IMR-90 (cell line): ENCODE measurements around the gene CLEC19A. TPM values are rescaled to one million over a fixed set of nuclear protein-coding genes. Genes with fewer than 3 reads are reported as not detected.
"Not testable (repeated sequence)": the region's sequence is repeated elsewhere in the genome, so short reads cannot be mapped to it uniquely, and the experiment has no call there.

Experiments used
- ATAC-seq: fragments of 200-7000 bp; cut with Tn5 transposase; 2 replicates; pipeline ENCODE4 v1.9.1; 2020; ENCODE audit warnings: low read depth, mild to moderate bottlenecking, moderate library complexity
- BruUV-seq: library from RNA; stranded (reverse); fragments of 400-500 nt; replicated peaks from 2 replicates; lab custom pipeline; 2021; lab: Mats Ljungman, UMichigan
- CTCF ChIA-PET: fragments of 300-600 bp; formaldehyde crosslinking; extraction: SDS; loops from one replicate; lab custom pipeline; 2021; ENCODE audit warnings: antibody characterized with exemption; lab: Yijun Ruan, JAX
- POLR2A ChIA-PET: fragments of 300-600 bp; sonication (Branson Sonifier 250); formaldehyde crosslinking; loops from one replicate; lab custom pipeline; 2022; ENCODE audit warnings: antibody characterized with exemption; ENCODE audit not compliant: unreplicated experiment; lab: Charles Lee
- DNase-seq: peaks from one replicate; pipeline ENCODE4 v3.0.0; 2013
- H2AFZ ChIP-seq: replicated peaks from 2 replicates; pipeline ENCODE3; 2013; ENCODE audit warnings: low read length, mild to moderate bottlenecking; ENCODE audit not compliant: poor library complexity
- H2AK5ac ChIP-seq: 2 replicates; pipeline ENCODE4 v1.6.1; 2013; ENCODE audit warnings: low read depth, low read length, inconsistent platforms
- H2AK9ac ChIP-seq: replicated peaks from 2 replicates; pipeline ENCODE3; 2013; ENCODE audit warnings: mild to moderate bottlenecking, low read depth, low read length, moderate library complexity; ENCODE audit not compliant: poor library complexity
- H2BK120ac ChIP-seq: 2 replicates; pipeline ENCODE4 v1.6.1; 2013; ENCODE audit warnings: low read depth, low read length, inconsistent platforms
- H2BK15ac ChIP-seq: 3 replicates; pipeline ENCODE4 v1.6.1; 2013; ENCODE audit warnings: low read depth, low read length, inconsistent platforms
- H2BK20ac ChIP-seq: 2 replicates; pipeline ENCODE4 v1.6.1; 2013; ENCODE audit warnings: low read depth, mild to moderate bottlenecking, inconsistent platforms, low read length, moderate library complexity
- H2BK5ac ChIP-seq: 2 replicates; pipeline ENCODE4 v1.6.1; 2013; ENCODE audit warnings: mild to moderate bottlenecking, low read depth, low read length, inconsistent platforms; ENCODE audit not compliant: poor library complexity, severe bottlenecking
- H3K14ac ChIP-seq: replicated peaks from 2 replicates; pipeline ENCODE4 v1.6.1; 2013; ENCODE audit warnings: low read depth, low read length, inconsistent platforms
- H3K18ac ChIP-seq: 2 replicates; pipeline ENCODE4 v1.6.1; 2013; ENCODE audit warnings: low read depth, low read length, control low read depth
- H3K23ac ChIP-seq: 2 replicates; pipeline ENCODE4 v1.6.1; 2013; ENCODE audit warnings: low read depth, low read length, inconsistent platforms
- H3K27ac ChIP-seq: 2 replicates; pipeline ENCODE4 v1.5.1; 2013; ENCODE audit warnings: mild to moderate bottlenecking, control low read depth, low read length; ENCODE audit not compliant: insufficient read depth
- H3K27me3 ChIP-seq: 2 replicates; pipeline ENCODE4 v1.6.1; 2013; ENCODE audit warnings: low read length; ENCODE audit not compliant: control insufficient read depth, insufficient read depth
- H3K36me3 ChIP-seq: 2 replicates; pipeline ENCODE4 v1.6.1; 2013; ENCODE audit warnings: low read length, mixed read lengths; ENCODE audit not compliant: control insufficient read depth, insufficient read depth
- H3K4ac ChIP-seq: 2 replicates; pipeline ENCODE4 v1.6.1; 2013; ENCODE audit warnings: low read depth, low read length, inconsistent platforms
- H3K4me1 ChIP-seq: 2 replicates; pipeline ENCODE4 v1.6.1; 2013; ENCODE audit warnings: low read length, mixed read lengths; ENCODE audit not compliant: control insufficient read depth, insufficient read depth
- H3K4me2 ChIP-seq: 2 replicates; pipeline ENCODE4 v1.6.1; 2013; ENCODE audit warnings: low read depth, mild to moderate bottlenecking, control low read depth, low read length, moderate library complexity
- H3K4me3 ChIP-seq: 2 replicates; pipeline ENCODE4 v1.5.1; 2013; ENCODE audit warnings: low read depth, mild to moderate bottlenecking, control low read depth, low read length, moderate library complexity; ENCODE audit not compliant: insufficient read depth
- H3K56ac ChIP-seq: 2 replicates; pipeline ENCODE4 v1.6.1; 2013; ENCODE audit warnings: low read length, inconsistent platforms; ENCODE audit not compliant: insufficient read depth; ENCODE audit errors: extremely low read depth
- H3K79me1 ChIP-seq, 2 experiments: 2 replicates each; pipeline ENCODE4 v1.6.1; 2013; ENCODE audit warnings: low read length in 2 of 2, inconsistent platforms in 1 of 2, low read depth in 1 of 2
- H3K9ac ChIP-seq: 2 replicates; pipeline ENCODE4 v1.6.1; 2013; ENCODE audit warnings: low read depth, low read length, control low read depth
- H3K9me1 ChIP-seq: 2 replicates; pipeline ENCODE4 v1.6.1; 2013; ENCODE audit warnings: low read length, inconsistent platforms; ENCODE audit not compliant: insufficient read depth
- H3K9me3 ChIP-seq: 2 replicates; pipeline ENCODE4 v1.6.1; 2013; ENCODE audit warnings: low read length; ENCODE audit not compliant: control insufficient read depth, insufficient read depth
- H4K20me1 ChIP-seq: 2 replicates; pipeline ENCODE4 v1.6.1; 2013; ENCODE audit warnings: low read length, inconsistent platforms; ENCODE audit not compliant: insufficient read depth
- H4K5ac ChIP-seq: 2 replicates; pipeline ENCODE4 v1.6.1; 2013; ENCODE audit warnings: mild to moderate bottlenecking, low read depth, low read length, control low read depth
- H4K8ac ChIP-seq, 2 experiments: 2 replicates each; pipeline ENCODE4 v1.6.1; 2013; ENCODE audit warnings: low read depth in 2 of 2, low read length in 2 of 2, control low read depth in 1 of 2, inconsistent platforms in 1 of 2
- H4K91ac ChIP-seq: 2 replicates; pipeline ENCODE4 v1.6.1; 2013; ENCODE audit warnings: low read depth, low read length, inconsistent platforms; ENCODE audit not compliant: insufficient read depth
- BHLHE40 ChIP-seq: fragments of 150-350 bp; IDR thresholded peaks from 2 replicates; pipeline ENCODE4 v1.6.1; 2016; ENCODE audit warnings: mild to moderate bottlenecking, low read depth, low read length
- RAD21 ChIP-seq: IDR thresholded peaks from 2 replicates; pipeline ENCODE4 v1.6.1; 2012; ENCODE audit warnings: low read length, improper control_type of control experiment
- SMC3 ChIP-seq: fragments of 150-350 bp; IDR thresholded peaks from 2 replicates; pipeline ENCODE4 v1.6.1; 2016; ENCODE audit warnings: low read depth, mild to moderate bottlenecking, antibody characterized with exemption, low read length, moderate library complexity
- WGBS, 2 experiments: methylation state at CpG; one replicate each; pipeline versions ENCODE4 v1.1.5 to v1.1.7; 2013; ENCODE audit warnings: missing lambda C conversion rate in 2 of 2; ENCODE audit not compliant: insufficient read length in 1 of 2; ENCODE audit errors: extremely low coverage in 2 of 2; 5-methylcytosine and 5-hydroxymethylcytosine counted together
- dilution Hi-C: fragments of 300-500 bp; cut with HindIII; formaldehyde crosslinking; loops from one replicate; pipeline ENCODE4 v1.14.3; 2018; ENCODE audit warnings: low sequenced_read_pairs; ENCODE audit not compliant: unreplicated experiment
- in situ Hi-C: fragments of 300-500 bp; cut with MboI; formaldehyde crosslinking; loops from 3 replicates; pipeline ENCODE4 v1.14.3; 2019; ENCODE audit warnings: low sequenced_read_pairs, inconsistent platforms, mixed read lengths
- intact Hi-C: fragments of 100-400 bp; cut with micrococcal nuclease; formaldehyde crosslinking; loops from 2 replicates; pipeline ENCODE4 v1.10.0; 2022
- polyA plus RNA-seq, 3 experiments: library from polyadenylated mRNA; depleted of rRNA; stranded (reverse); fragments of >200 nt; gene quantifications; 2 replicates each; pipeline ENCODE4 v1.2.3, GENCODE V29; 2012; ENCODE audit warnings: low replicate concordance in 1 of 3
- total RNA-seq: library from RNA; depleted of rRNA; stranded (reverse); fragments of >200 nt; gene quantifications from 2 replicates; pipeline ENCODE4 v1.2.3, GENCODE V29; 2012
- TF ChIP-seq, protein P1 (sequence below): fragments of 150-350 bp; IDR thresholded peaks from 2 replicates; pipeline ENCODE4 v1.6.1; 2017; ENCODE audit warnings: mild to moderate bottlenecking, antibody characterized with exemption, low read length, low read depth

CLEC19A gene
- total and polyA plus RNA-seq, 2 of the 4 experiments (the other 2 are of a cell fraction) = not detected

DNA sequence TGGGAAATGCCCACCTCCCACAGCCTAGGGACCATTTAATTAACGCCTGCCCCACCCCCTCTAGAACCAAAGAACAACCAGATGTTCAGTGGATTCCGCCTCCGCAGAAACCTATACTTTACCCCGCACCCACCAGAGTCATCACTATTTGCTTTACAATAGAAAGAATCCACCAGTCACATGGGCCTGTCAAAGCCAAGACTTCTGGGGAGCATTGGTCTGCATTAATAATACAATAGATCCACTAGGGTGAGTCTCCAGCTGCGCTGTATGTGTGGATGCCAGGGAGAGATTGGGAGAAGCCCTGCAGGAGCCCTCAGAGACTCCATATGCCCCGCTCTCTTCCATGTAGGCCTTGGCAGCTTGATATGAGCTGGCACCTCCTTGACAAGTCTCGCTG, 31.3 kb downstream of the CLEC19A start:
- no peaks in the 10 kb centered on the region for H3K79me1 ChIP-seq
- no peak for DNase-seq
- no peaks in the 10 kb centered on the region for H3K9me3 ChIP-seq
- H4K5ac ChIP-seq = no peak overlapping the region
- no peak for ATAC-seq
- H2BK20ac ChIP-seq = no peak overlapping the region
- no peaks in the 10 kb centered on the region for H3K9me1 ChIP-seq
- H2AK5ac ChIP-seq = no peak overlapping the region
- H3K14ac ChIP-seq = no peak overlapping the region
- H4K8ac ChIP-seq = no peak overlapping the region
- H3K27me3 ChIP-seq = no peaks in the 10 kb centered on the region
- no peak overlapping the region for H2BK5ac ChIP-seq
- intact Hi-C loops = no loop called here
- no peak overlapping the region for H3K4me2 ChIP-seq
- no peak overlapping the region for H3K4me3 ChIP-seq
- no peak overlapping the region for H2BK15ac ChIP-seq
- H3K4me1 ChIP-seq = no peaks in the 10 kb centered on the region
- H2AFZ ChIP-seq = no peak overlapping the region
- no peak overlapping the region for H3K23ac ChIP-seq
- no TSS peak for BruUV-seq
- TF ChIP-seq RAD21 (no peak), SMC3 (no peak), BHLHE40 (no peak)
- TF ChIP-seq, protein P1, sequence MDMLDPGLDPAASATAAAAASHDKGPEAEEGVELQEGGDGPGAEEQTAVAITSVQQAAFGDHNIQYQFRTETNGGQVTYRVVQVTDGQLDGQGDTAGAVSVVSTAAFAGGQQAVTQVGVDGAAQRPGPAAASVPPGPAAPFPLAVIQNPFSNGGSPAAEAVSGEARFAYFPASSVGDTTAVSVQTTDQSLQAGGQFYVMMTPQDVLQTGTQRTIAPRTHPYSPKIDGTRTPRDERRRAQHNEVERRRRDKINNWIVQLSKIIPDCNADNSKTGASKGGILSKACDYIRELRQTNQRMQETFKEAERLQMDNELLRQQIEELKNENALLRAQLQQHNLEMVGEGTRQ = no peak
- no CpG with 5 or more reads among the region's 7 CpGs for WGBS, 2 experiments
- H2BK120ac ChIP-seq = no peak overlapping the region
- H3K18ac ChIP-seq = no peak overlapping the region
- dilution Hi-C loops = no loop called here
- H3K56ac ChIP-seq = no peak overlapping the region
- POLR2A ChIA-PET = no interaction called here
- no peak overlapping the region for H3K9ac ChIP-seq
- no peak overlapping the region for H3K27ac ChIP-seq
- H4K20me1 ChIP-seq = no peaks in the 10 kb centered on the region
- H2AK9ac ChIP-seq = no peak overlapping the region
- in situ Hi-C loops = no loop called here
- CTCF ChIA-PET = no interaction called here
- H3K4ac ChIP-seq = no peak overlapping the region
- H3K36me3 ChIP-seq = no peaks in the 10 kb centered on the region
- no peak overlapping the region for H4K91ac ChIP-seq

DNA sequence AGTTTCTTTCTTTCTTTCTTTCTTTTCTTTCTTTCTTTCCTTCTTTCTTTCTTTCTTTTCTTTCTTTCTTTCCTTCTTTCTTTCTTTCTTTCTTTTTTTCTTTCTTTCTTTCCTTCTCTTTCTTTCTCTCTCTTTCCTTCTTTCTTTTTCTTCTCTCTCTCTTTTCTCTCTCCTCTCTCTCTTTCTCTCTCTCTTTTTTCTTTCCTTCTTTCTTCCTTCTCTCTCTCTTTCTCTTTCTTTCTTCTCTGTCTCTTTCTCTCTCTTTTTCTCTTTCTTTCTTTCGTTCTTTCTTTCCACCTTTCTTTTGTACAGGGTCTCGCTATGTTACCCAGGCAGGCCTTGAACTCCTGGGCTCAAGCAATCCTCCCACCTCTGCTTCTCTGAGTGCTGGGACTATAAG, 35.7 kb downstream of the CLEC19A start:
- H3K14ac ChIP-seq, H3K4me3 ChIP-seq, BruUV-seq, H3K9me3 ChIP-seq, in situ Hi-C loops, H2AK5ac ChIP-seq, H3K36me3 ChIP-seq, H3K9me1 ChIP-seq, H2AFZ ChIP-seq, H3K56ac ChIP-seq, intact Hi-C loops, H3K27me3 ChIP-seq, H4K91ac ChIP-seq, DNase-seq, dilution Hi-C loops, H3K4me1 ChIP-seq, CTCF ChIA-PET, H3K79me1 ChIP-seq, H2BK20ac ChIP-seq, POLR2A ChIA-PET, H2BK15ac ChIP-seq, H2BK5ac ChIP-seq, H4K20me1 ChIP-seq, H4K8ac ChIP-seq, H2BK120ac ChIP-seq, H3K23ac ChIP-seq, H4K5ac ChIP-seq, H3K4ac ChIP-seq, H3K9ac ChIP-seq, H2AK9ac ChIP-seq, H3K18ac ChIP-seq, ATAC-seq, H3K27ac ChIP-seq, H3K4me2 ChIP-seq: not testable (repeated sequence)
- WGBS, 2 experiments = no CpG with 5 or more reads among the region's 2 CpGs
